Keratinocyte (primary cell): ENCODE data around the gene MRC2. TPM values are rescaled to one million over a fixed set of nuclear protein-coding genes. Genes with fewer than 3 reads are reported as not detected.

Source experiments
- DNase-seq: peaks from one replicate; pipeline ENCODE4 v3.0.0-alpha.2; 2011; ENCODE audit warnings: low read depth, missing footprints, low spot score
- FAIRE-seq: peaks from 2 replicates; lab custom pipeline; 2011; peaks lifted over from hg19 to GRCh38; lab: Jason Lieb, UNC
- H2AFZ ChIP-seq: 2 replicates; pipeline ENCODE4 v1.6.0; 2012; ENCODE audit warnings: low read length, control low read depth, inconsistent platforms; ENCODE audit not compliant: control insufficient read depth
- H3K27ac ChIP-seq: 2 replicates; pipeline ENCODE4 v1.5.1; 2011; ENCODE audit warnings: low read length; ENCODE audit not compliant: control insufficient read depth, insufficient read depth
- H3K27me3 ChIP-seq: 3 replicates; pipeline ENCODE4 v1.6.0; 2011; ENCODE audit warnings: low read length; ENCODE audit not compliant: control insufficient read depth, insufficient read depth; ENCODE audit errors: extremely low read depth
- H3K36me3 ChIP-seq, 2 experiments: 2 replicates in 1 of 2; 3 replicates in 1 of 2; pipeline ENCODE4 v1.5.1; 2011; ENCODE audit warnings: low read length in 2 of 2, mild to moderate bottlenecking in 1 of 2; ENCODE audit not compliant: control insufficient read depth in 2 of 2, insufficient read depth in 2 of 2; ENCODE audit errors: extremely low read depth in 1 of 2
- H3K4me1 ChIP-seq: 3 replicates; pipeline ENCODE4 v1.5.1; 2011; ENCODE audit warnings: low read length; ENCODE audit not compliant: control insufficient read depth, insufficient read depth; ENCODE audit errors: extremely low read depth
- H3K4me2 ChIP-seq: 3 replicates; pipeline ENCODE4 v1.6.0; 2011; ENCODE audit warnings: low read depth, low read length; ENCODE audit not compliant: control insufficient read depth, insufficient read depth; ENCODE audit errors: extremely low read depth
- H3K4me3 ChIP-seq, 3 experiments: fragments of 200-600 bp in 1 of 3; sonication (generic) in 1 of 3; 2 replicates in 2 of 3; 3 replicates in 1 of 3; pipeline ENCODE4 v1.5.1; 2011 to 2016; ENCODE audit warnings: low read length in 3 of 3, mild to moderate bottlenecking in 3 of 3, control low read depth in 2 of 3, inconsistent platforms in 1 of 3, low read depth in 1 of 3, mixed read lengths in 1 of 3, mixed run types in 1 of 3, moderate library complexity in 1 of 3; ENCODE audit not compliant: control insufficient read depth in 2 of 3, insufficient read depth in 2 of 3; ENCODE audit errors: extremely low read depth in 1 of 3
- H3K79me2 ChIP-seq: 2 replicates; pipeline ENCODE4 v1.6.0; 2012; ENCODE audit warnings: low read length; ENCODE audit not compliant: control insufficient read depth, insufficient read depth
- H3K9ac ChIP-seq: 3 replicates; pipeline ENCODE4 v1.6.0; 2011; ENCODE audit warnings: low read length; ENCODE audit not compliant: control insufficient read depth, insufficient read depth; ENCODE audit errors: extremely low read depth
- H3K9me1 ChIP-seq: 3 replicates; pipeline ENCODE4 v1.6.0; 2011; ENCODE audit warnings: low read length; ENCODE audit not compliant: control insufficient read depth, insufficient read depth; ENCODE audit errors: extremely low read depth
- H3K9me3 ChIP-seq: 2 replicates; pipeline ENCODE4 v1.5.1; 2012; ENCODE audit warnings: low read depth, low read length; ENCODE audit not compliant: control insufficient read depth
- H4K20me1 ChIP-seq: 3 replicates; pipeline ENCODE4 v1.6.0; 2011; ENCODE audit warnings: low read length; ENCODE audit not compliant: control insufficient read depth, insufficient read depth; ENCODE audit errors: extremely low read depth
- EZH2 ChIP-seq: IDR thresholded peaks from one replicate; pipeline ENCODE4 v1.6.1; 2012; ENCODE audit warnings: inconsistent platforms, mild to moderate bottlenecking, low read length, moderate library complexity
- dilution Hi-C: fragments of 300-500 bp; cut with MboI; formaldehyde crosslinking; loops from one replicate; pipeline ENCODE4 v1.7.0; 2020; ENCODE audit warnings: low sequenced_read_pairs; ENCODE audit not compliant: extremely low pct_ligation_motif_present
- polyA plus RNA-seq, 5 experiments: library from polyadenylated mRNA; depleted of rRNA in 3 of 5; stranded (reverse) in 3 of 5; stranded (forward) in 1 of 5; unstranded in 1 of 5; fragments of >200 nt; gene quantifications; 1 replicate in 1 of 5; 2 replicates in 3 of 5; 3 replicates in 1 of 5; pipeline versions ENCODE4 v1.2.1 to v1.2.3, GENCODE V29; 2011 to 2012; ENCODE audit warnings: missing spikeins in 2 of 5, low read depth in 1 of 5, low replicate concordance in 1 of 5
- TF ChIP-seq, protein P1 (sequence below), 3 experiments: IDR thresholded peaks in 1 of 3; conservative IDR thresholded peaks in 1 of 3; optimal IDR thresholded peaks in 1 of 3; 2 replicates in 2 of 3; 3 replicates in 1 of 3; pipeline versions ENCODE3 to v1.5.1; 2011; ENCODE audit warnings: low read length in 3 of 3, mild to moderate bottlenecking in 3 of 3, moderate library complexity in 2 of 3, control low read depth in 1 of 3, inconsistent platforms in 1 of 3; ENCODE audit not compliant: insufficient read depth in 2 of 3; ENCODE audit errors: extremely low read depth in 1 of 3

Gene MRC2
- polyA plus RNA-seq, 1 donor (not counting 4 experiments of a cell fraction or from before 2014, with no cell fraction given): 14.0 TPM

DNA sequence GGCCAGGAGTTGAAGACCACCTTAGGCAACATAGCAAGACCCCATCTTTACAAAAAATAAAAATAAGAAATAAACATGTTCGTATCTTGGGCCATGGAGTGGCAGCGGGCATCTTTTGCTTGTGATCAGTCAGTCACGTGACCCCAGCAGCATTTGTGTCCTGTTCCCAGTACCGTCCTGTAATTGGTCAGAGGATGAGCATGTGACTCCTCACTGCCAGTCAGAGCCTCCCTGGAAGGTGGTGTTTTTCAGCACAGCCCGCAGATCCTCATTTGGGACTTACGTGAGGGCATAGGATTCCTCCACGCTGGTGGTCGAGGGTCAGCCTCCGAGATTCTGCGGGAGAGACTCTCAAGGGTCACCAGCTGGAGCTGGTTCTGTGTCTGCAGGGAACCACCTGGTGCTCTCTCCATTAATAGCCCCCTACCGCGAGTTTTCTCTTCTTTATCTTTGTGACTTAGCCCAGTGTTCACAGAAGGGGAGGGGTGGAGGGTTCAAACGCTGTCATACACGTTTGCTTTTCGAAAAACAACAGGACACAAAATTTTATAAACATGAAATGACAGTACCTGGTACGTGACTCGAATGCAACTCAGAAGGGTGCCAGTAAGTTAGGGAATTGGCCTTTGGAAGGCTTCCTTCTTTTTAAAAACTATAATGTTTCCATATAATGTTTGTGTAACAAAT is 17.2 kb downstream of the MRC2 start:
- Histone ChIP-seq H3K27me3 (no peaks in the 10 kb centered on the region), H3K9me1 (no peaks in the 10 kb centered on the region), H4K20me1 (no peaks in the 10 kb centered on the region), H2AFZ (no peak overlapping the region), H3K27ac (no peak overlapping the region), H3K79me2 (no peaks in the 10 kb centered on the region), H3K9me3 (no peaks in the 10 kb centered on the region), H3K4me3 (no peak overlapping the region), H3K4me1 (no peaks in the 10 kb centered on the region), H3K4me2 (no peak overlapping the region), H3K9ac (no peak overlapping the region), H3K36me3 (peaks cover 0 to 1% of the 10 kb centered on the region in 2 experiments)
- DNase-seq: no peak
- FAIRE-seq: no peak
- dilution Hi-C loops: no loop called here
- TF ChIP-seq, protein P1, sequence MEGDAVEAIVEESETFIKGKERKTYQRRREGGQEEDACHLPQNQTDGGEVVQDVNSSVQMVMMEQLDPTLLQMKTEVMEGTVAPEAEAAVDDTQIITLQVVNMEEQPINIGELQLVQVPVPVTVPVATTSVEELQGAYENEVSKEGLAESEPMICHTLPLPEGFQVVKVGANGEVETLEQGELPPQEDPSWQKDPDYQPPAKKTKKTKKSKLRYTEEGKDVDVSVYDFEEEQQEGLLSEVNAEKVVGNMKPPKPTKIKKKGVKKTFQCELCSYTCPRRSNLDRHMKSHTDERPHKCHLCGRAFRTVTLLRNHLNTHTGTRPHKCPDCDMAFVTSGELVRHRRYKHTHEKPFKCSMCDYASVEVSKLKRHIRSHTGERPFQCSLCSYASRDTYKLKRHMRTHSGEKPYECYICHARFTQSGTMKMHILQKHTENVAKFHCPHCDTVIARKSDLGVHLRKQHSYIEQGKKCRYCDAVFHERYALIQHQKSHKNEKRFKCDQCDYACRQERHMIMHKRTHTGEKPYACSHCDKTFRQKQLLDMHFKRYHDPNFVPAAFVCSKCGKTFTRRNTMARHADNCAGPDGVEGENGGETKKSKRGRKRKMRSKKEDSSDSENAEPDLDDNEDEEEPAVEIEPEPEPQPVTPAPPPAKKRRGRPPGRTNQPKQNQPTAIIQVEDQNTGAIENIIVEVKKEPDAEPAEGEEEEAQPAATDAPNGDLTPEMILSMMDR (optimal IDR thresholded peaks at IDR 0.05 in 1 of 3, IDR thresholded peaks at IDR 0.05 in 1 of 3, conservative IDR thresholded peaks at IDR 0.05 in 1 of 3; ENCODE audit: extremely low read depth in 1 of 3, insufficient read depth in 2 of 3, low read length in 3 of 3): no peak
- TF ChIP-seq EZH2: no peak

DNA sequence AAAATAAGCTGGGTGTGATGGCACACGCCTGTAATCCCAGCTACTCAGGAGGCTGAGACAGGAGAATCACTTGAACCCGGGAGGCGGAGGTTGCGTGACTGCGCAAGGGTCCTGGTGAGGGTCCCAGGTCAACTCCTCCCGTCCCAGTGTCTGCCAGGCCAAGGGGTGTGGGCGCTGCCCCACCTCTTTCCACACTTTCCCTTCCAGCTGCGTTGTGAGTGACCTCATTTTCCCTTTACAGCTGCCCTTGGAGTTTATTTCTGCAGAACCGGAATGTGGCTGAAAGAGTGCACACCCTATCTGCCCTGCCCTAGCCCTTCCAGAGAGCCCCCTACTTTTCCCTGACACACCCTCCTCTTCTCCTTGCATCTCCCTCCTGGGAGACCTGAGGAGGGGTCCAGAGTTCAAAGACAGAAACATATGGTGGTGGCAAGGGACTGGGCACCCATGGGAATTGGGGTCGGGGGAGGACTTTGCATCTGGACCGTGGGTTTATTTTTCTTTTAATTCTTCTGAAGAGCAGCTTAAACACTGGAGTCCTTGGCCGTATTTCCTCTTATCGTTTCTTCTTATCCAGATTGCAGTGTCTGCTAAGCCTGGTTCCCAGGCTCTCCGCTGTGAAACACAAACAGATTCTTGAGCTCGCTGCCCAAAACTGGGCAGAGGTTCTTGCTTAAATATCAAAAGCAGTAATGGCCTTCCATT is 20.9 kb downstream of the MRC2 start:
- H3K79me2 ChIP-seq: no peaks in the 10 kb centered on the region
- peaks cover 3% of the 10 kb centered on the region for H3K27me3 ChIP-seq
- no peak for DNase-seq
- H3K4me1 ChIP-seq: peaks cover 6% of the 10 kb centered on the region
- TF ChIP-seq, protein P1 (optimal IDR thresholded peaks at IDR 0.05 in 1 of 3, IDR thresholded peaks at IDR 0.05 in 1 of 3, conservative IDR thresholded peaks at IDR 0.05 in 1 of 3; ENCODE audit: extremely low read depth in 1 of 3, insufficient read depth in 2 of 3, low read length in 3 of 3): no peak
- TF ChIP-seq EZH2: no peak
- no peak overlapping the region for H3K4me3 ChIP-seq
- no peak for FAIRE-seq
- H2AFZ ChIP-seq: no peak overlapping the region
- no peaks in the 10 kb centered on the region for H3K36me3 ChIP-seq
- dilution Hi-C loops: no loop called here
- no peak overlapping the region for H3K4me2 ChIP-seq
- H3K27ac ChIP-seq: no peak overlapping the region
- H3K9me3 ChIP-seq: no peaks in the 10 kb centered on the region
- H3K9me1 ChIP-seq: no peaks in the 10 kb centered on the region
- H4K20me1 ChIP-seq: no peaks in the 10 kb centered on the region
- H3K9ac ChIP-seq: no peak overlapping the region
